NOMO-1 (cell line): ENCODE data around the gene CHI3L2.

Experiments used
- DNase-seq, 2 experiments: peaks; one replicate each; lab custom pipeline; 2025; ENCODE audit not compliant: unreplicated experiment in 2 of 2; lab: John Stamatoyannopoulos, UW

CHI3L2 gene

GRCh38 chr1:111286912-111287311 lies 59.4 kb downstream of the CHI3L2 start:
- DNase-seq, result no peak

- DNase-seq, result no peak
These were observed 61.9 kb downstream of the CHI3L2 start for GRCh38 chr1:111289371-111289770.

- DNase-seq, result no peak
These were observed 62.6 kb downstream of the CHI3L2 start for GRCh38 chr1:111290104-111290503.

- DNase-seq, result no peak
These were observed 63.1 kb downstream of the CHI3L2 start, which contains the start of gene CHIA for GRCh38 chr1:111290630-111291029. Gene CHIA, plus strand, starts transcription at chr1:111290851. Its CDS starts 19,617 bp downstream, at chr1:111310468.
